Epithelial cell of proximal tubule (primary cell): ENCODE results near the gene GIMAP4. TPM values are rescaled to one million over a fixed set of nuclear protein-coding genes. Genes with fewer than 3 reads are reported as not detected.

Experiments
- DNase-seq: peaks from one replicate; pipeline ENCODE4 v3.0.0-alpha.2; 2011; ENCODE audit warnings: low read depth
- H3K4me3 ChIP-seq: 2 replicates; pipeline ENCODE4 v1.5.1; 2011; ENCODE audit warnings: low read depth, mild to moderate bottlenecking, low read length
- total RNA-seq: library from RNA; depleted of rRNA; stranded (reverse); fragments of >200 nt; gene quantifications from 2 replicates; pipeline ENCODE4 v1.2.3, GENCODE V29; 2015
- TF ChIP-seq, protein P1 (sequence below): conservative IDR thresholded peaks from 2 replicates; pipeline ENCODE4 v1.5.1; 2012; ENCODE audit warnings: low read depth, mild to moderate bottlenecking, low read length

The GIMAP4 gene
- total RNA-seq, 1 donor from 2014 or later, result not detected

DNA sequence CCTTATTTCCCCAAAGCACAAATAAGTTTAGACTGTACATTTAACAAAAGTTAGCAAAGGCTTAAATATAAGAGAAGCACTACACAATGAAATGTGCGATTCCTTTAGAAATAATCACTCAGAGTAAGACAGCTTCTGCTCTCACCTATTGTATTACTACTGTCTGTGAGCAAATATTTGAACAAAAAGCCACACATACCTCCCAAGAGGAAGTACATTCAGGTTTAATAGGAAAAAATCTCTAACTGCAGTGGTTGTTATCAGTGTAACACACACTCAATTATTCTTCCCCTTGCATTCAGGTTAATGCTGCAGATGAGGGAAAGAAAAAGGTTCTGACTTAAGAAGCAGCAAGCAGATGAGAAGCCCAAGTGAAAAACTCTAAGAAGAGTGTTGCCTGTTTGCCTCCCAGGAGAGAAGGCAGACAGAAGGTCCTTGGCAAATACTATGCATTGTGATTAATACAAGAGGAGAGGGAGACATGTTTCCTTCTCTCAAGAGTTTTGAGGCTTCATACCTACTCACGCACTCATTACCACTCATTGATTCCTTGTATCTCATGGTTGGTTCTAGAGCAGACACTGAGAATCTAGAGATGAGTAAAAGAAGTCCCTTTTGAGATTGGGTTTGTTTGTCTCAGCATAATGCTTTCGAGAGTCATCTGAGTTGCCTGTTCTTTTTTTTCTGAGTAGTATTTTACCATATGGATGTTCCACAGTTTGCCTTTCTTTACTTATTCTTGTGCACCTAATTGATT lies 13.6 kb downstream of the GIMAP4 start:
- no peak overlapping the region for H3K4me3 ChIP-seq
- TF ChIP-seq, protein P1, sequence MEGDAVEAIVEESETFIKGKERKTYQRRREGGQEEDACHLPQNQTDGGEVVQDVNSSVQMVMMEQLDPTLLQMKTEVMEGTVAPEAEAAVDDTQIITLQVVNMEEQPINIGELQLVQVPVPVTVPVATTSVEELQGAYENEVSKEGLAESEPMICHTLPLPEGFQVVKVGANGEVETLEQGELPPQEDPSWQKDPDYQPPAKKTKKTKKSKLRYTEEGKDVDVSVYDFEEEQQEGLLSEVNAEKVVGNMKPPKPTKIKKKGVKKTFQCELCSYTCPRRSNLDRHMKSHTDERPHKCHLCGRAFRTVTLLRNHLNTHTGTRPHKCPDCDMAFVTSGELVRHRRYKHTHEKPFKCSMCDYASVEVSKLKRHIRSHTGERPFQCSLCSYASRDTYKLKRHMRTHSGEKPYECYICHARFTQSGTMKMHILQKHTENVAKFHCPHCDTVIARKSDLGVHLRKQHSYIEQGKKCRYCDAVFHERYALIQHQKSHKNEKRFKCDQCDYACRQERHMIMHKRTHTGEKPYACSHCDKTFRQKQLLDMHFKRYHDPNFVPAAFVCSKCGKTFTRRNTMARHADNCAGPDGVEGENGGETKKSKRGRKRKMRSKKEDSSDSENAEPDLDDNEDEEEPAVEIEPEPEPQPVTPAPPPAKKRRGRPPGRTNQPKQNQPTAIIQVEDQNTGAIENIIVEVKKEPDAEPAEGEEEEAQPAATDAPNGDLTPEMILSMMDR, result no peak
- DNase-seq, result no peak

DNA sequence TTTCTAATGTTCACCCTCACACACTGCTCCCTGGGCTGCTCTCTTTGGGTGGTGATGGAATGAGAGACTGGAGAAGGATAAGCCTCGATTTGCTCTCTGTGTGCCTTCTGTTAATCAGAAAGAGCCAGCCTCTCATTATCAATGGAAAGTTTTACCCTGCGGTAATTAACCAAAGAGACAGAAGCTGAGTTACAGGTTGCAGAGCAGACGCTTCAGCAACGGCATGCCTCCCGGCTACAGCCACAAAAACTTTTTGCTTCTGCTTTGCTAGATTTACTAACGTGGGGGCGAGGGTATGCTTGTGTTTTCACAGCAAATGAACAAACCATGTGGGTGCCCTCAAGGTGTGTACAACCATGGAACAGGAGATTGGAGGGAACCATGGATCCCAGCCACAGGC lies 18.0 kb downstream of the GIMAP4 start:
- TF ChIP-seq, protein P1, result no peak

DNA sequence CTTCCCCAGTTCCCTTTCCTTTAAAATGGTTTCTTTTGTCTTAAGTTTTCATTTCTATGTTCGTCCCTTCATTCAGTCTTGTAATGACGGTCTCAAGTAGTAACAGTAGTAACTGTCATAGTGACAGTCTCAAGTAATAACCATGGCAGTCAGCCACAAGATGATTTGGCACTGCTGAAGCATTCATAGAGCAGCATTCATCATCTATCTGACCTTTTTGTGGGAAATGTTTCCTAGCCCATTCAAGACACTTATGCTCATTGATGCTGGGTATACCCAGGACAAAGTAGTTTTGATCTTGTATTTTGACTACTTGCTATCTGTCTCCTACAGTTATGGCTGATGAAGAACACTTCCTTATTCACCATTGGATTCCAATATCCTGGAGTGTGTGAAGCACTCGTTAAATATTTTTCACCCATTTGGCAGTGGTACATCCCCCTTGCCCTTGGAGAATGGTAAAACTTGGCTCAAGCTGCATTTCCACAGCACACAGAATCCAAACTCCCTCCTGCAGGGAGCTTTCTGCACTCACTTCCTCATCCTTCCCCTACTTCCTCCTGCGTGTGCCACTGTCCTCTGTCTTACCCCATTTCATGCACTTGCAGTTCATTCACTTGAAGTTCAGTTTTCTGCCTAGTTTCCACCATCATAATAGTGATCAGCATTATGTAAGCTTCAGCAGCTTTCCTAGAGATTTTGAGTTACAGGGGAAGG lies 19.0 kb downstream of the GIMAP4 start:
- DNase-seq, result no peak
- no peak overlapping the region for H3K4me3 ChIP-seq
- TF ChIP-seq, protein P1, result no peak

More for the DNA sequence above, 18.0 kb downstream of the GIMAP4 start:
- no peak for DNase-seq
- no peak overlapping the region for H3K4me3 ChIP-seq

DNA sequence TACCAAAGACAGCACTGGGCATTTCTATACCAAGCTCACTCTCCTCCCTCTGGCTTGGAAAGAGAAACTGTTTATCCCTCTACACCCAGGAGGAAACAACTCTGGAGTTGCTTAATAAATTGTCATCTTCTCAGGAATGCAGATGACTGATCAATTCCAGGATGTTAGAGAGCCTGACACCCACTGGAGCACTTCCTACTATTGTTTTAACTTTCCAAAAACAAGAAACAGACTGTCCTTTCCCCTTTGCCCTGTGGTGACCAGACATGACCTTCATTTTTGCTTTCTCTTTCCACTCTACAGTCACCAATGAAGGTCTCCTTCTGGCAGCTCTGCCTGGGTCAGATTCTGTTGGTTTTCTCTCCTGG lies 19.6 kb downstream of the GIMAP4 start:
- no peak overlapping the region for H3K4me3 ChIP-seq
- DNase-seq, result no peak
- TF ChIP-seq, protein P1, result no peak

DNA sequence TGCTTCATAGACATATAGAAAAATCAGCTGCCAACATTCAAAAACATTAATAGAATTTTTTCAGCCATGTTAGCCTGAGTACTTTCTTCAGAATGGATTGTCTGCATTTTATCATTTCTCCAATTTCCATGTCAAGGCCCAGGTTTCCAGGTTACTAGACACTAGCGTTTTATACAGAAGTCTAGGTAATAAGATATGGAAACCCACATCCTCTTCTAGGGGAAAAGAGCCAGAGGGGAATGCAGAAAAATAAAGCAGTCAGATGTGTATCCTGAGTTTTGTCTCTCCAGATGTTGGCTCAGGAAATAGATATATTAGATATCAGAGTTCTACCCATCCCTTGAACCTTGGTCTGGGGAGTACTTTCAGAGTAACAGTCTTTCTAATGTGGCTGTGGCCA lies 20.4 kb downstream of the GIMAP4 start:
- H3K4me3 ChIP-seq, result no peak overlapping the region
- DNase-seq, result no peak
- TF ChIP-seq, protein P1, result no peak

DNA sequence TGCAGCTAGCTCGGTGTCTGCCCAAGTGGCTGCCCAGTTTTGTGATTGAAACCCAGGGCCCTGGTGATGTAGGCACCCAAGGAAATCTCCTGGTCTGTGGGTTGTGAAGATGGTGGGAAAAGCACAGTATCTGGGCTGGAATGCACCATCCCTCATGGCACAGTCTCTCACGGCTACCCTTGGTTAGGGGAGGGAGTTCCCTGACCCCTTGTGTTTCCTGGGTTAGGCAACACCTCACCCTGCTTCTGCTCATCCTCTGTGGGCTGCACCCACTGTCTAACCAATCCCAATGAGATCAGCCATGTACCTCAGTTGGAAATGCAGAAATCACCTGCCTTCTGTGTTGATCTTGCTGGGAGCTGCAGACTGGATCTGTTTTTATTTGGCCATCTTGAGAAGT lies 27.6 kb downstream of the GIMAP4 start:
- H3K4me3 ChIP-seq, result no peak overlapping the region

More for the DNA sequence above, 27.6 kb downstream of the GIMAP4 start:
- TF ChIP-seq, protein P1, result no peak
- no peak for DNase-seq
